Kidney epithelial cell (primary cell): ENCODE data around the gene COX4I2. TPM values are rescaled to one million over a fixed set of nuclear protein-coding genes. Genes with fewer than 3 reads are reported as not detected.
"Not testable (repeated sequence)": the region's sequence is repeated elsewhere in the genome, so short reads cannot be mapped to it uniquely, and the experiment has no call there.

Experiments used
- DNase-seq: peaks from one replicate; pipeline ENCODE4 v3.0.0-alpha.2; 2010; ENCODE audit warnings: low read depth
- H3K27me3 ChIP-seq: 2 replicates; pipeline ENCODE4 v1.6.0; 2011; ENCODE audit warnings: low read length; ENCODE audit not compliant: control insufficient read depth, insufficient read depth
- H3K36me3 ChIP-seq: 2 replicates; pipeline ENCODE4 v1.5.1; 2011; ENCODE audit warnings: low read length; ENCODE audit not compliant: control insufficient read depth, insufficient read depth
- H3K4me3 ChIP-seq: 2 replicates; pipeline ENCODE4 v1.5.1; 2011; ENCODE audit warnings: low read depth, mild to moderate bottlenecking, control low read depth, low read length
- CTCF ChIP-seq: IDR thresholded peaks from 2 replicates; pipeline ENCODE4 v1.5.1; 2011; ENCODE audit warnings: mild to moderate bottlenecking, moderate library complexity, low read length, control low read depth, inconsistent platforms; ENCODE audit not compliant: insufficient read depth, poor library complexity, severe bottlenecking
- total RNA-seq: library from RNA; depleted of rRNA; stranded (reverse); fragments of >200 nt; gene quantifications from 2 replicates; pipeline ENCODE4 v1.2.3, GENCODE V29; 2015

COX4I2 gene
- total RNA-seq, 1 donor from 2014 or later: 0.25 TPM

- no peak for TF ChIP-seq CTCF
- no peak for DNase-seq
- H3K4me3 ChIP-seq: peak overlapping the region; percentile 86
- no peaks in the 10 kb centered on the region for H3K27me3 ChIP-seq
- H3K36me3 ChIP-seq: no peaks in the 10 kb centered on the region
These were observed 30.7 kb upstream of the COX4I2 start for GRCh38 chr20:31606804-31607639.

DNA sequence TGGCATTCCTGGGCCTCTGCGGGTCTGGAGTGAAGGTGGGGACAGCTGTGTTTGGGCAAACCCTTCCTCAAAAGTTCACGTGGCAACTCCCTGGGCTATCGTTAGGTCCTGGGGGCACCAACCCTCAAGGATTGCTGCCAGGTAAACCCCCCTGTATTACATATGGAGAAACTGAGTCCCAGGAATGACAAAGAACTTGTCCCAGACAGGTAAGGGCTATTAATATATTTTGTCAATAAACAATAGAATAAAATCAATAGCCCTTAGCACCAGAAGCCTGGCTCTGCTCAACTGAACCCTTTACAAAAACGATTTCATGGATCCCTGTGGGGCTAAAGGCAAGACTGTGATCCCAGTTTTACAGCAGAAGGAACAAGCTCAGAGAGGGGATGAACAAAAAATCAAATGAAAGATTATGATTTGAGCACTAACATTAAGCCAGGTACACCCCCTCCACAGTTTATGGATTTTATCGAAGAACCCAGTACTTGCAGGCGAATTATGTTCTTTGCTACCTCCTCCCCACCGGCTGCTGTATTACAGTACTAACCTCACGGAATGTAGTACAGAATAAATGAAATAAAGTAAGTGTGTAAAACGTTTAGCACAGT lies 30.0 kb upstream of the COX4I2 start:
- TF ChIP-seq CTCF: no peak
- no peaks in the 10 kb centered on the region for H3K27me3 ChIP-seq
- peak overlapping the region; percentile 86 for H3K4me3 ChIP-seq
- no peak for DNase-seq
- no peaks in the 10 kb centered on the region for H3K36me3 ChIP-seq

DNA sequence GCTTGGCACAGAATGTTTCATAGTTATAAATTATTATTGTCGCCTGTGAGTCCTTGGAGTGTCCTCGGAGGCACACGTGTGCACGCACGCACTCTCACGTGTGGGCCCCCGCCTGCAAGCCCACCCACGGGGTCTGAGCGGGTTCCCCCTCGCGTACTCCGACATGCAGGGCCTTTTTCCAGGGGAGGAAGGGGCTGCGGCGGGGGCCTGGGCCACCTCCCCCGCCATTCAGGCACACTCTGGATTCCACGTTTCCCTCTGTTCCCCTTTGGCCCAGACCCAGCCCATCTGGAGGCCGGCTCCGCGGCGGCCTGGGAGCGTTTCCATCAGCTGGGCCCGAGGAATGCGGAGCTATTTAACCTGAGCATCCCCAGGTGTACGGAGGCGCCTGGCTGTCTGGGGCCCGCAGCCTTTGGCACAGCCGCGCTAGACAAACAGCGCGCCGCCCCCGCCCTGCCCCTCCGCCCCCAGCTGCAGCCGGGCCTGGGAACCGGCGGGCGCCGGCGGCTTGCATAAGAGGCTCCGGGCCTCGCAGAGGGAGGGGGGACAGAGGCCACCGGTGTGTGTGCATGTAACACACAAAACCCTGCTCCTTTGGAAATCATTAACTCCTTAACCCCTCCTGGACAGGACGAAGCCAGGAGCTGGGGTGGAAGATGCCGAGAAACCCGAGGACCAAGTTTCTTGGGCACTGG lies 29.3 kb upstream of the COX4I2 start:
- no peaks in the 10 kb centered on the region for H3K36me3 ChIP-seq
- H3K27me3 ChIP-seq: no peaks in the 10 kb centered on the region
- no peak overlapping the region for H3K4me3 ChIP-seq
- TF ChIP-seq CTCF: no peak
- peak; percentile 79 for DNase-seq

DNA sequence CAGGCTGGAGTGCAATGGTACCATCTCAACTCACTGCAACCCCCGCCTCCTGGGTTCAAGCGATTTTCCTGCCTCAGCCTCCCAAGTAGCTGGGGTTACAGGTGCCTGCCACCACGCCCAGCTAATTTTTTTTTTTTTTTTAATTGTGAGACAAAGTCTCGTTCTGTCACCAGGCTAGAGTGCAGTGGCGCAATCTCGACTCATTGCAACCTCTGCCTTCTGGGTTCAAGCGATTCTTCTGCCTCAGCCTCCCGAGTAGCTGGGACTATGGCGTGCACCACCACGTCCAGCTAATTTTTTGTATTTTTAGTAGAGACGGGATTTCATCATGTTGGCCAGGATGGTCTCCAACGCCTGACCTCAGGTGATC lies 25.5 kb upstream of the COX4I2 start:
- H3K36me3 ChIP-seq, H3K4me3 ChIP-seq, DNase-seq, H3K27me3 ChIP-seq: not testable (repeated sequence)

DNA sequence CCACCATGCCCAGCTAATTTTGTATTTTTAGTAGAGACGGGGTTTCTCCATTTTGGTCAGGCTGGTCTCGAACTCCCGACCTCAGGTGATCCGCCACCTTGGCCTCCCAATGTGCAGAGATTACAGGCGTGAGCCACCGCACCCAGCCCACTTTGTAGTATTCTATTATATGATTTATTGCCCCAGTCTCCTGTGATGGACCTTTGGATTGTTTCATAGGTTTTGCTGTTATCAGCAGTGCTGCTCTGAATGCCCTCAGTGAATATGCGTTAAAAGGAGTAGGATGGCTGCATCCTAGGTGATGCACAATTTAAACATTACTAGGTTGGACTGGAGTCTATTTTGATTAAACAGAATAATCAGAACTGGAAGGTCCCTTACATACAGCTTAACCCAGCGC lies 22.3 kb upstream of the COX4I2 start:
- H3K4me3 ChIP-seq: no peak overlapping the region
- TF ChIP-seq CTCF: no peak
- no peaks in the 10 kb centered on the region for H3K36me3 ChIP-seq
- no peak for DNase-seq
- no peaks in the 10 kb centered on the region for H3K27me3 ChIP-seq

DNA sequence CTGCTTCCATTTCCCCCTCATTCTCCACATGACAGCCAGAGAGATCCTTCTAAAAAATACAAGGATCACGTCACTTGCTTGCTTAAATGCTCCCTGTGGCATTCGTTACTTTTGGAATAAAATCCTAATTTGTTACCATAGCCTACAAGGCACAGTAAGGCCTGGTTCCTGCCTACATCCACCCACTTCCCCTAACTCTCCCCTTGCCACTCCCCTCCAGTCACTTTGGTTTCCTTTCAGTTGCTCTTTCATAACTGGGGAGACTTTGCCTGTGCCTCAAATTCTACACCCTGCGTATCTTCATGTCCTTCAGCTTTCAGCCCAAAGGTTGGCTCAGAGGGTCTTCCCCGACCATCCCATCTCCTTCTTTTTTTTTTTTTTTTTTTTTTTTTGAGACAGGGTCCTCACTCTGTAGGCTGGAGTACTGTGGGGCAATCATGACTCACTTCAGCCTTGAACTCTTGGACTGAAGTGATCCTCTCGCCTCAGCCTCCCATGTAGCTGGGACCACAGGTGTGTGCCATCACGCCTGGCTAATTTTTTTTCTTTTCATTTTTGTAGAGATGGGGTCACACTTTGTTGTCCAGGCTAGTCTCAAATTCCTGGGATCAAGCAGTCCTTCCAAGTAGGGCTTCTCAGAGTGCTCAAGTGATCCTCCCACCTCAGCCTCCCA lies 20.1 kb upstream of the COX4I2 start:
- TF ChIP-seq CTCF: no peak
- no peak for DNase-seq
- H3K4me3 ChIP-seq: no peak overlapping the region
- no peaks in the 10 kb centered on the region for H3K27me3 ChIP-seq
- H3K36me3 ChIP-seq: no peaks in the 10 kb centered on the region
